Psoas muscle (tissue), 8 donors: ENCODE results near the gene RHBDF2. TPM values are rescaled to one million over a fixed set of nuclear protein-coding genes. Genes with fewer than 3 reads are reported as not detected.
"Not testable (repeated sequence)": the region's sequence is repeated elsewhere in the genome, so short reads cannot be mapped to it uniquely, and the experiment has no call there.

ENCODE experiments used
- ATAC-seq, 4 donors: fragments of 200-7000 bp; cut with Tn5 transposase; one replicate each; pipeline ENCODE4 v1.9.1; 2020; ENCODE audit warnings: moderate library complexity in 3 of 4, mild to moderate bottlenecking in 2 of 4
- DNase-seq, 2 donors: peaks; one replicate each; pipeline ENCODE4 v3.0.0-alpha.2; 2020
- H3K27ac ChIP-seq: fragments of 200-600 bp; one replicate; pipeline ENCODE4 v1.8.0; 2022
- H3K27me3 ChIP-seq, 3 donors: fragments of 200-600 bp in 1 of 3; one replicate each; pipeline versions ENCODE4 v1.6.1 to v1.8.0; 2013 to 2022; ENCODE audit warnings: low read length in 2 of 3, mild to moderate bottlenecking in 2 of 3, moderate library complexity in 1 of 3; ENCODE audit not compliant: insufficient read depth in 3 of 3
- H3K36me3 ChIP-seq, 2 donors: fragments of 200-600 bp in 1 of 2; one replicate each; pipeline versions ENCODE4 v1.6.1 to v1.8.0; 2013 to 2022; ENCODE audit warnings: low read depth in 1 of 2, mild to moderate bottlenecking in 1 of 2, moderate library complexity in 1 of 2; ENCODE audit not compliant: insufficient read depth in 1 of 2
- H3K4me1 ChIP-seq: fragments of 200-600 bp; one replicate; pipeline ENCODE4 v1.8.0; 2022
- H3K4me3 ChIP-seq: fragments of 200-600 bp; one replicate; pipeline ENCODE4 v1.8.0; 2022; ENCODE audit warnings: mild to moderate bottlenecking
- H3K9me3 ChIP-seq: fragments of 200-600 bp; one replicate; pipeline ENCODE4 v1.8.0; 2022
- WGBS, 3 donors: extraction: QIAGEN DNeasy Blood & Tissue Kit; methylation state at CpG; one replicate each; pipeline versions ENCODE4 v1.1.6 to v1.1.7; 2013; 5-methylcytosine and 5-hydroxymethylcytosine counted together
- intact Hi-C, 2 donors: fragments of 100-400 bp; cut with DNase I; formaldehyde crosslinking; loops; one replicate each; pipeline versions ENCODE4 v1.11.0 to v1.14.2; 2022
- polyA plus RNA-seq, 3 donors: library from polyadenylated mRNA; stranded (reverse); fragments of 200-250 nt; gene quantifications; one replicate each; pipeline ENCODE4 v1.2.3, GENCODE V29; 2013
- total RNA-seq, 4 donors: library from RNA; stranded (reverse); fragmentation: NEBNext Ultra II Directional in 2 of 4; extraction: Animal tissue kit (Norgen Biotek cat#: 25700) in 2 of 4; gene quantifications; one replicate each; pipeline versions ENCODE4 v1.2.1 to v1.2.4, GENCODE V29; 2021 to 2023
- TF ChIP-seq, protein P1 (sequence below): fragments of 200-600 bp; IDR thresholded peaks from one replicate; pipeline ENCODE4 v1.8.0; 2022; ENCODE audit warnings: antibody characterized with exemption
- donor health status: healthy with polysubstance abuse.
- donor health status: DM: no; HTN: no; CAD: no; lungs with moderate emphysema.
- donor health status: Bipolar disorder and iron deficiency.
- donor health status: healthy.
- donor health status: DM: yes; HTN: yes; CAD: no.
- donor health status: DM: no; HTN: no; CAD: no.
- donor health status: DM: no; HTN: no; CAD: no.
- donor health status: DM: yes; HTN: yes; CAD: no.

The RHBDF2 gene
- total and polyA plus RNA-seq, 7 donors = 6.6 to 23.1 (median 13.3) TPM

- TF ChIP-seq, protein P1, sequence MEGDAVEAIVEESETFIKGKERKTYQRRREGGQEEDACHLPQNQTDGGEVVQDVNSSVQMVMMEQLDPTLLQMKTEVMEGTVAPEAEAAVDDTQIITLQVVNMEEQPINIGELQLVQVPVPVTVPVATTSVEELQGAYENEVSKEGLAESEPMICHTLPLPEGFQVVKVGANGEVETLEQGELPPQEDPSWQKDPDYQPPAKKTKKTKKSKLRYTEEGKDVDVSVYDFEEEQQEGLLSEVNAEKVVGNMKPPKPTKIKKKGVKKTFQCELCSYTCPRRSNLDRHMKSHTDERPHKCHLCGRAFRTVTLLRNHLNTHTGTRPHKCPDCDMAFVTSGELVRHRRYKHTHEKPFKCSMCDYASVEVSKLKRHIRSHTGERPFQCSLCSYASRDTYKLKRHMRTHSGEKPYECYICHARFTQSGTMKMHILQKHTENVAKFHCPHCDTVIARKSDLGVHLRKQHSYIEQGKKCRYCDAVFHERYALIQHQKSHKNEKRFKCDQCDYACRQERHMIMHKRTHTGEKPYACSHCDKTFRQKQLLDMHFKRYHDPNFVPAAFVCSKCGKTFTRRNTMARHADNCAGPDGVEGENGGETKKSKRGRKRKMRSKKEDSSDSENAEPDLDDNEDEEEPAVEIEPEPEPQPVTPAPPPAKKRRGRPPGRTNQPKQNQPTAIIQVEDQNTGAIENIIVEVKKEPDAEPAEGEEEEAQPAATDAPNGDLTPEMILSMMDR = no peak
- Histone ChIP-seq H3K27me3 (peaks cover 0 to 1% (median 0%) of the 10 kb centered on the region in 3 donors), H3K36me3 (no peaks in the 10 kb centered on the region), H3K4me3 (no peak overlapping the region), H3K9me3 (no peaks in the 10 kb centered on the region), H3K4me1 (peaks cover 23% of the 10 kb centered on the region), H3K27ac (peak overlapping the region; percentile 36)
- DNase-seq (peak; percentile 64 to 74), ATAC-seq (peak in 3 of 4 donors; percentile 12 to 41 (median 17))
- intact Hi-C loops = loop anchor here in 1 of 2 donors (5.0 kb wide), 2 partner anchors 62 to 97 kb away; partner anchors contain the start of gene ST6GALNAC2
- 56 to 60% (median 57%) methylated on average over 25 of the region's 25 CpGs for WGBS, 3 donors
Measured at GRCh38 chr17:76524598-76525512, 23.6 kb upstream of the RHBDF2 start.

GRCh38 chr17:76523084-76524037 lies 22.1 kb upstream of the RHBDF2 start:
- H3K9me3 ChIP-seq = no peaks in the 10 kb centered on the region
- TF ChIP-seq, protein P1 = peak; percentile 100
- no peak overlapping the region for H3K27ac ChIP-seq
- 20 to 27% (median 23%) methylated on average over 26 to 35 of the region's 35 CpGs for WGBS, 3 donors
- H3K4me3 ChIP-seq = no peak overlapping the region
- H3K4me1 ChIP-seq = peaks cover 12% of the 10 kb centered on the region
- ATAC-seq = peak; percentile 83 to 92 (median 87)
- no peaks in the 10 kb centered on the region for H3K36me3 ChIP-seq
- intact Hi-C loops = loop anchor here (1.0 to 5.0 kb wide), 4 partner anchors 24 to 101 kb away; partner anchors contain the start of gene ST6GALNAC2 (in 1 of the 2)
- DNase-seq = peak; percentile 76 to 90
- H3K27me3 ChIP-seq = peaks cover 0 to 1% (median 0%) of the 10 kb centered on the region in 3 donors

GRCh38 chr17:76521683-76522082 lies 20.5 kb upstream of the RHBDF2 start:
- 88 to 92% (median 90%) methylated on average over 10 of the region's 10 CpGs for WGBS, 3 donors

DNA sequence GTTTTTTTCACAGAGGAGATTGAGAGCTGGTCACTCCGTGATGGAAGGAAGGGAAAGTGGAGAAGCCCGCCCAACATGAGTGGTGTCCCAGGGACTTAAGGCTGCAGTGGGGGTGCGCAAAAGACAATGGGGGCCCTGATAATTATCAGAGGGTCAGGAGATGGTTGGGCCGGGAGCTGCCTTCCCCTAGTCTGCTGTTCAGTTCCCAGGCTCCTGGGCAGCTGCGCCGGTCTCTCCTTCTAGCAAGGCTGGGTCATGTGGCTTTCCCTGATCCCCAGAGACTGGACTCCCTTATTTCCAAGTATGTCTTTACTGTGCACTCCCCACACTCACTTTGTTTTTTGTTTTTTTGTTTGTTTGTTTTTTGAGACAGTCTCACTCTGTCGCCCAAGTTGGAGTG lies 20.0 kb upstream of the RHBDF2 start:
- Histone ChIP-seq H3K27ac (no peak overlapping the region), H3K4me1 (peaks cover 8% of the 10 kb centered on the region), H3K36me3 (no peaks in the 10 kb centered on the region), H3K4me3 (no peak overlapping the region), H3K27me3 (no peaks in the 10 kb centered on the region), H3K9me3 (no peaks in the 10 kb centered on the region)
- intact Hi-C loops = loop anchor here in 1 of 2 donors (5.0 kb wide), 2 partner anchors 66 to 101 kb away; partner anchors contain the start of gene ST6GALNAC2
- DNase-seq (no peak), ATAC-seq (no peak)
- TF ChIP-seq, protein P1 = no peak
- WGBS, 3 donors = 81 to 89% (median 88%) methylated on average over 7 of the region's 7 CpGs

More at GRCh38 chr17:76521683-76522082, 20.5 kb upstream of the RHBDF2 start:
- not testable (repeated sequence) for H3K36me3 ChIP-seq, H3K9me3 ChIP-seq, H3K4me1 ChIP-seq, DNase-seq, H3K27me3 ChIP-seq, H3K27ac ChIP-seq, ATAC-seq, H3K4me3 ChIP-seq
- intact Hi-C loops = loop anchor here (1.0 to 5.0 kb wide), 3 partner anchors 65 to 101 kb away; partner anchors contain the start of gene ST6GALNAC2 (in 1 of the 2)
